Measurements from ENCODE around the gene IFT20. TPM values are rescaled to one million over a fixed set of nuclear protein-coding genes. Genes with fewer than 3 reads are reported as not detected.

The IFT20 gene
- total and polyA plus RNA-seq, 5 donors from 2014 or later, result 36.9 to 55.5 (median 44.1) TPM

DNA sequence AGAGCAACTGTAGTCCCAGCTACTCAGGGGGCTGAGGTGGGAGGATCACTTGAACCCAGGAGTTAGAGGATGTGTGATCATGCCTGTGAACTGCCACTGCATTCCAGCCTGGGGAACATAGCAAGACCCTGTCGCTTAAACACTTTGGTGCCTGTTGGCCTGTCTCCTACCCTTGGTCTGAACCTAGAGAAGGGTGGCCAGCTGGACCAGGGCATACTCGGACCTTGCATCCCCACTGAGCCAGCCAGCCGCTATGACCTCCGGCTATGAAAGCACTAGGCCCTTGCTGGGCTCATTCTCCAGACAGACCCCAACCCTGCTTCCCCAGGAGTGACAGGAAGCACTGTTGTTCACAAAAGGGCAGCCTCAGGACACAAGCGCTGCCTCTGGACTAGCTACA lies 4.6 kb downstream of the IFT20 start:
- Mint-ChIP-seq H3K27ac (peak overlapping the region in 1 of 3 donors; percentile 20), H3K9me3 (no peaks in the 10 kb centered on the region), H3K36me3 (peaks cover 23% of the 10 kb centered on the region), H3K4me3 (peak overlapping the region in 2 of 4 donors; percentile 47 to 64), H3K27me3 (no peaks in the 10 kb centered on the region), H3K4me1 (peaks cover 4 to 26% (median 18%) of the 10 kb centered on the region in 4 donors)
- H3K4me3 ChIP-seq (ENCODE audit: low read depth, low read length), result no peak overlapping the region
- ATAC-seq (ENCODE audit: low read depth in 2 of 2) (no peak), DNase-seq (no peak)
- peaks cover 36% of the 10 kb centered on the region for H3K36me3 ChIP-seq (ENCODE audit: control insufficient read depth, insufficient read depth, low read length)
- H3K9me3 ChIP-seq (ENCODE audit: control insufficient read depth in 2 of 2, low read length in 2 of 2), result no peaks in the 10 kb centered on the region
- peaks cover 12% of the 10 kb centered on the region for H3K4me1 ChIP-seq (ENCODE audit: control insufficient read depth, insufficient read depth, low read length, poor library complexity, severe bottlenecking)
- H3K27ac ChIP-seq (ENCODE audit: insufficient read depth, low read length, poor library complexity, severe bottlenecking), result no peak overlapping the region
- no peaks in the 10 kb centered on the region for H3K27me3 ChIP-seq (ENCODE audit: control insufficient read depth, insufficient read depth, low read length)

- no peak for DNase-seq
- Mint-ChIP-seq H3K27ac (peak overlapping the region in 1 of 3 donors; percentile 15), H3K4me3 (no peak overlapping the region)
These were observed 6.9 kb downstream of the IFT20 start for GRCh38 chr17:28328325-28328724.

GRCh38 chr17:28327709-28328108 lies 7.6 kb downstream of the IFT20 start:
- no peak overlapping the region for H3K4me3 Mint-ChIP-seq
- H3K36me3 Mint-ChIP-seq, result peaks cover 23% of the 10 kb centered on the region
- no peaks in the 10 kb centered on the region for H3K27me3 Mint-ChIP-seq
- no peaks in the 10 kb centered on the region for H3K4me1 ChIP-seq (ENCODE audit: control insufficient read depth, insufficient read depth, low read length, poor library complexity, severe bottlenecking)
- peaks cover 0 to 6% (median 2%) of the 10 kb centered on the region in 4 donors for H3K4me1 Mint-ChIP-seq
- no peaks in the 10 kb centered on the region for H3K9me3 Mint-ChIP-seq
- no peak overlapping the region for H3K4me3 ChIP-seq (ENCODE audit: low read depth, low read length)
- H3K27ac Mint-ChIP-seq, result no peak overlapping the region
- DNase-seq (no peak), ATAC-seq (ENCODE audit: low read depth in 2 of 2) (no peak)
- peaks cover 36% of the 10 kb centered on the region for H3K36me3 ChIP-seq (ENCODE audit: control insufficient read depth, insufficient read depth, low read length)
- no peaks in the 10 kb centered on the region for H3K9me3 ChIP-seq (ENCODE audit: control insufficient read depth in 2 of 2, low read length in 2 of 2)
- no peak overlapping the region for H3K27ac ChIP-seq (ENCODE audit: insufficient read depth, low read length, poor library complexity, severe bottlenecking)
- no peaks in the 10 kb centered on the region for H3K27me3 ChIP-seq (ENCODE audit: control insufficient read depth, insufficient read depth, low read length)

More at GRCh38 chr17:28328325-28328724, 6.9 kb downstream of the IFT20 start:
- peaks cover 36% of the 10 kb centered on the region for H3K36me3 ChIP-seq (ENCODE audit: control insufficient read depth, insufficient read depth, low read length)
- H3K27me3 ChIP-seq (ENCODE audit: control insufficient read depth, insufficient read depth, low read length), result no peaks in the 10 kb centered on the region
- no peak overlapping the region for H3K4me3 ChIP-seq (ENCODE audit: low read depth, low read length)
- H3K4me1 ChIP-seq (ENCODE audit: control insufficient read depth, insufficient read depth, low read length, poor library complexity, severe bottlenecking), result no peaks in the 10 kb centered on the region
- H3K27me3 Mint-ChIP-seq, result no peaks in the 10 kb centered on the region
- H3K36me3 Mint-ChIP-seq, result peaks cover 23% of the 10 kb centered on the region
- H3K9me3 ChIP-seq (ENCODE audit: control insufficient read depth in 2 of 2, low read length in 2 of 2), result no peaks in the 10 kb centered on the region
- no peaks in the 10 kb centered on the region for H3K9me3 Mint-ChIP-seq
- H3K4me1 Mint-ChIP-seq, result peaks cover 0 to 6% (median 1%) of the 10 kb centered on the region in 4 donors
- H3K27ac ChIP-seq (ENCODE audit: insufficient read depth, low read length, poor library complexity, severe bottlenecking), result no peak overlapping the region
- no peak for ATAC-seq (ENCODE audit: low read depth in 2 of 2)

- H3K36me3 ChIP-seq (ENCODE audit: control insufficient read depth, insufficient read depth, low read length), result peaks cover 36% of the 10 kb centered on the region
- H3K9me3 ChIP-seq (ENCODE audit: control insufficient read depth in 2 of 2, low read length in 2 of 2), result no peaks in the 10 kb centered on the region
- ATAC-seq (ENCODE audit: low read depth in 2 of 2) (peak in 1 of 2 donors; percentile 12), DNase-seq (peak in 1 of 3 donors; percentile 31)
- H3K4me3 ChIP-seq (ENCODE audit: low read depth, low read length), result no peak overlapping the region
- peaks cover 20% of the 10 kb centered on the region for H3K36me3 Mint-ChIP-seq
- H3K27me3 Mint-ChIP-seq, result no peaks in the 10 kb centered on the region
- H3K9me3 Mint-ChIP-seq, result no peaks in the 10 kb centered on the region
- H3K4me3 Mint-ChIP-seq, result peak overlapping the region in 1 of 4 donors; percentile 13
- no peak overlapping the region for H3K27ac ChIP-seq (ENCODE audit: insufficient read depth, low read length, poor library complexity, severe bottlenecking)
- H3K4me1 Mint-ChIP-seq, result peaks cover 0 to 4% (median 2%) of the 10 kb centered on the region in 4 donors
- no peaks in the 10 kb centered on the region for H3K4me1 ChIP-seq (ENCODE audit: control insufficient read depth, insufficient read depth, low read length, poor library complexity, severe bottlenecking)
- no peaks in the 10 kb centered on the region for H3K27me3 ChIP-seq (ENCODE audit: control insufficient read depth, insufficient read depth, low read length)
- no peak overlapping the region for H3K27ac Mint-ChIP-seq
These were observed 8.2 kb downstream of the IFT20 start for GRCh38 chr17:28327031-28327607.

- H3K4me3 Mint-ChIP-seq, result peak overlapping the region in 1 of 4 donors; percentile 13
These were observed 9.2 kb downstream of the IFT20 start for GRCh38 chr17:28326114-28326513.

DNA sequence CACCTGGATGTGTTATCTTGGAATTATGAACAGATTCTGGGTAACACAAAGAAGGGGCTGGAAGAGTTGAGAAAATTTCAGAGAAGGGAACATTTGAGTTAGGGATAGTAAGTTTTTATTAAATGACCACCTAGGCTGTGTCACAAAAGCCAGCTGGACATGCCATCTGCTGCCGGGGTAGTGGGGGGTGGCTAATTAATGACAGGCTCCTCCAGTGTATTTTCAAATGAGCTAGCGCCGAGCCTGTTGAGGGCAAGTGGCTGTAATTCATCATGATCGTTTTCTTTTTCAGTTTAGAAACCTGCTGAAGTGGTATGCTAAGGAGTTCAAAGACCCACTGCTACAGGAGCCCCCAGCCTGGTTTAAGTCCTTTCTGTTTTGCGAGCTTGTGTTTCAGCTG lies 10.1 kb downstream of the IFT20 start:
- DNase-seq, result no peak
- peaks cover 21% of the 10 kb centered on the region for H3K36me3 ChIP-seq (ENCODE audit: control insufficient read depth, insufficient read depth, low read length)
- no peaks in the 10 kb centered on the region for H3K9me3 ChIP-seq (ENCODE audit: control insufficient read depth in 2 of 2, low read length in 2 of 2)
- no peak overlapping the region for H3K4me3 ChIP-seq (ENCODE audit: low read depth, low read length)
- Mint-ChIP-seq H3K36me3 (peaks cover 19% of the 10 kb centered on the region), H3K4me3 (peak overlapping the region in 1 of 4 donors; percentile 43), H3K9me3 (no peaks in the 10 kb centered on the region), H3K4me1 (peaks cover 0 to 14% (median 8%) of the 10 kb centered on the region in 4 donors), H3K27ac (no peak overlapping the region), H3K27me3 (no peaks in the 10 kb centered on the region)
- H3K27ac ChIP-seq (ENCODE audit: insufficient read depth, low read length, poor library complexity, severe bottlenecking), result no peak overlapping the region
- ATAC-seq (ENCODE audit: low read depth in 2 of 2), result no peak
- no peaks in the 10 kb centered on the region for H3K27me3 ChIP-seq (ENCODE audit: control insufficient read depth, insufficient read depth, low read length)
- H3K4me1 ChIP-seq (ENCODE audit: control insufficient read depth, insufficient read depth, low read length, poor library complexity, severe bottlenecking), result peaks cover 2% of the 10 kb centered on the region

More at GRCh38 chr17:28326114-28326513, 9.2 kb downstream of the IFT20 start:
- DNase-seq (no peak), ATAC-seq (ENCODE audit: low read depth in 2 of 2) (no peak)
- Histone ChIP-seq H3K27ac (ENCODE audit: insufficient read depth, low read length, poor library complexity, severe bottlenecking) (no peak overlapping the region), H3K36me3 (ENCODE audit: control insufficient read depth, insufficient read depth, low read length) (peaks cover 30% of the 10 kb centered on the region), H3K27me3 (ENCODE audit: control insufficient read depth, insufficient read depth, low read length) (no peaks in the 10 kb centered on the region), H3K9me3 (ENCODE audit: control insufficient read depth in 2 of 2, low read length in 2 of 2) (no peaks in the 10 kb centered on the region), H3K4me1 (ENCODE audit: control insufficient read depth, insufficient read depth, low read length, poor library complexity, severe bottlenecking) (no peaks in the 10 kb centered on the region), H3K4me3 (ENCODE audit: low read depth, low read length) (no peak overlapping the region)
- Mint-ChIP-seq H3K27ac (no peak overlapping the region), H3K27me3 (no peaks in the 10 kb centered on the region), H3K36me3 (peaks cover 19% of the 10 kb centered on the region), H3K9me3 (no peaks in the 10 kb centered on the region), H3K4me1 (peaks cover 0 to 7% (median under 1%) of the 10 kb centered on the region in 4 donors)

- no peaks in the 10 kb centered on the region for H3K9me3 Mint-ChIP-seq
- Histone ChIP-seq H3K4me3 (ENCODE audit: low read depth, low read length) (no peak overlapping the region), H3K4me1 (ENCODE audit: control insufficient read depth, insufficient read depth, low read length, poor library complexity, severe bottlenecking) (peaks cover 6% of the 10 kb centered on the region), H3K9me3 (ENCODE audit: control insufficient read depth in 2 of 2, low read length in 2 of 2) (no peaks in the 10 kb centered on the region), H3K27ac (ENCODE audit: insufficient read depth, low read length, poor library complexity, severe bottlenecking) (no peak overlapping the region), H3K36me3 (ENCODE audit: control insufficient read depth, insufficient read depth, low read length) (peaks cover 21% of the 10 kb centered on the region), H3K27me3 (ENCODE audit: control insufficient read depth, insufficient read depth, low read length) (no peaks in the 10 kb centered on the region)
- peaks cover 4 to 14% (median 12%) of the 10 kb centered on the region in 4 donors for H3K4me1 Mint-ChIP-seq
- peaks cover 19% of the 10 kb centered on the region for H3K36me3 Mint-ChIP-seq
- H3K27me3 Mint-ChIP-seq, result no peaks in the 10 kb centered on the region
- DNase-seq (no peak), ATAC-seq (ENCODE audit: low read depth in 2 of 2) (no peak)
- no peak overlapping the region for H3K27ac Mint-ChIP-seq
- no peak overlapping the region for H3K4me3 Mint-ChIP-seq
These were observed 10.5 kb downstream of the IFT20 start for GRCh38 chr17:28324781-28325180.

DNA sequence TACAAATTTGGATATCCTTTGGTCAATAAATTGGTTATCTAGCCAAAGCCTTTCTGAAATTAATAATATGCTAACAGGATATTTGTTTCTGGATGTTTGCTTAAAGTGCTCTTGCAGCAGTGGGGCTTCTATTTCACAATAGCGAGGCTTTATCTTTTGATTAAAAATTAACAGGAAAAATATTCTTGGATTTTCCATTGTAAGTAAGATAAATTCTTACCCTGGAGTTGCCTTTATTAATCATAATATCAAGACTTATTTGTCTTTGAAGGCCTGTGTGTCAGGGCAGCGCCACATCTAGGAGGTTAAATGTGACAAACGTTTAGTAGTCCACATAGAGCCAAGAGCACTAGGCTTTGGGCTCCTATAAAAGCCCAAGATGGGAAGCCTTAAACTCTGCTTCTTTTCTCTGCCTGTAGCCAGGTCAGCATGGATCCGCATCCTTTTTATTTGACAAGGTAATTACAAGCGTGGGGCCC lies 11.0 kb downstream of the IFT20 start:
- Histone ChIP-seq H3K27ac (ENCODE audit: insufficient read depth, low read length, poor library complexity, severe bottlenecking) (no peak overlapping the region), H3K36me3 (ENCODE audit: control insufficient read depth, insufficient read depth, low read length) (peaks cover 19% of the 10 kb centered on the region), H3K27me3 (ENCODE audit: control insufficient read depth, insufficient read depth, low read length) (no peaks in the 10 kb centered on the region), H3K9me3 (ENCODE audit: control insufficient read depth in 2 of 2, low read length in 2 of 2) (no peaks in the 10 kb centered on the region), H3K4me3 (ENCODE audit: low read depth, low read length) (no peak overlapping the region), H3K4me1 (ENCODE audit: control insufficient read depth, insufficient read depth, low read length, poor library complexity, severe bottlenecking) (peaks cover 11% of the 10 kb centered on the region)
- Mint-ChIP-seq H3K4me3 (no peak overlapping the region), H3K4me1 (peaks cover 4 to 15% (median 15%) of the 10 kb centered on the region in 4 donors), H3K27ac (no peak overlapping the region), H3K36me3 (peaks cover 19% of the 10 kb centered on the region), H3K9me3 (no peaks in the 10 kb centered on the region), H3K27me3 (no peaks in the 10 kb centered on the region)
- no peak for ATAC-seq (ENCODE audit: low read depth in 2 of 2)
- no peak for DNase-seq

Data from CD4-positive, CD25-positive, alpha-beta regulatory T cell (primary cell).